Measurements from ENCODE around the gene CRACDL. TPM values are rescaled to one million over a fixed set of nuclear protein-coding genes. Genes with fewer than 3 reads are reported as not detected.
A peak's percentile ranks its signal among the peaks of the same experiment; 100 is the strongest.

Gene CRACDL
- total and polyA plus RNA-seq, 3 experiments from 2014 or later: 0.22 to 1.2 (median 0.27) TPM

- POLR2A ChIA-PET: interaction anchor here (0.5 kb wide), 1 partner anchor 239 kb away, joined by 6 read pairs; no protein-coding TSS in a partner anchor
- no peaks in the 10 kb centered on the region for H3K9me3 Mint-ChIP-seq
- Histone ChIP-seq H3K4me3 (ENCODE audit: low read length) (no peak overlapping the region), H3K4me1 (ENCODE audit: insufficient read depth, low read length) (peaks cover 18% of the 10 kb centered on the region), H3K27ac (ENCODE audit: low read depth, low read length) (no peak overlapping the region), H3K27me3 (ENCODE audit: insufficient read depth, low read length, poor library complexity, severe bottlenecking) (peaks cover 5% of the 10 kb centered on the region), H3K9me3 (ENCODE audit: low read length) (no peaks in the 10 kb centered on the region), H3K36me3 (ENCODE audit: insufficient read depth, low read length) (no peaks in the 10 kb centered on the region)
- peak in 2 of 5 donors; percentile 28 to 30 for DNase-seq
- H3K27me3 Mint-ChIP-seq: peaks cover 28 to 68% of the 10 kb centered on the region in 2 donors
- H3K27ac Mint-ChIP-seq: peak overlapping the region in 2 of 8 donors; percentile 7 to 46
- CTCF ChIA-PET: no interaction called here
- no peaks in the 10 kb centered on the region for H3K36me3 Mint-ChIP-seq
- peaks cover 34 to 41% (median 40%) of the 10 kb centered on the region in 3 donors for H3K4me1 Mint-ChIP-seq
- H3K4me3 Mint-ChIP-seq: peak overlapping the region in 5 of 7 donors; percentile 4 to 49 (median 29)
Measured at GRCh38 chr2:98911376-98912154, 24.5 kb downstream of the CRACDL start.

- Mint-ChIP-seq H3K27me3 (peaks cover 28 to 66% of the 10 kb centered on the region in 2 donors), H3K4me3 (peak overlapping the region in 3 of 7 donors; percentile 4 to 36 (median 29)), H3K9me3 (no peaks in the 10 kb centered on the region), H3K4me1 (peaks cover 34 to 41% (median 40%) of the 10 kb centered on the region in 3 donors), H3K27ac (no peak overlapping the region), H3K36me3 (no peaks in the 10 kb centered on the region)
- ChIA-PET POLR2A (interaction anchor here (0.5 kb wide), 1 partner anchor 239 kb away, joined by 6 read pairs; no protein-coding TSS in a partner anchor), CTCF (no interaction called here)
- Histone ChIP-seq H3K27me3 (ENCODE audit: insufficient read depth, low read length, poor library complexity, severe bottlenecking) (peaks cover 5% of the 10 kb centered on the region), H3K9me3 (ENCODE audit: low read length) (no peaks in the 10 kb centered on the region), H3K4me1 (ENCODE audit: insufficient read depth, low read length) (peaks cover 18% of the 10 kb centered on the region), H3K4me3 (ENCODE audit: low read length) (no peak overlapping the region), H3K36me3 (ENCODE audit: insufficient read depth, low read length) (no peaks in the 10 kb centered on the region), H3K27ac (ENCODE audit: low read depth, low read length) (no peak overlapping the region)
- no peak for DNase-seq
Measured at GRCh38 chr2:98911126-98911375, 25.0 kb downstream of the CRACDL start.

- ChIA-PET CTCF (no interaction called here), POLR2A (interaction anchor here (0.5 kb wide), 1 partner anchor 240 kb away, joined by 6 read pairs; no protein-coding TSS in a partner anchor)
- Mint-ChIP-seq H3K4me1 (peaks cover 34 to 41% (median 40%) of the 10 kb centered on the region in 3 donors), H3K36me3 (no peaks in the 10 kb centered on the region), H3K9me3 (no peaks in the 10 kb centered on the region), H3K27ac (no peak overlapping the region), H3K4me3 (peak overlapping the region in 2 of 7 donors; percentile 7 to 41), H3K27me3 (peaks cover 28 to 61% of the 10 kb centered on the region in 2 donors)
- Histone ChIP-seq H3K27me3 (ENCODE audit: insufficient read depth, low read length, poor library complexity, severe bottlenecking) (peaks cover 5% of the 10 kb centered on the region), H3K4me3 (ENCODE audit: low read length) (no peak overlapping the region), H3K4me1 (ENCODE audit: insufficient read depth, low read length) (peaks cover 18% of the 10 kb centered on the region), H3K9me3 (ENCODE audit: low read length) (no peaks in the 10 kb centered on the region), H3K27ac (ENCODE audit: low read depth, low read length) (no peak overlapping the region), H3K36me3 (ENCODE audit: insufficient read depth, low read length) (no peaks in the 10 kb centered on the region)
- DNase-seq: no peak
Measured at GRCh38 chr2:98910349-98911125, 25.5 kb downstream of the CRACDL start.

- no peaks in the 10 kb centered on the region for H3K36me3 ChIP-seq (ENCODE audit: insufficient read depth, low read length)
- H3K27ac Mint-ChIP-seq: no peak overlapping the region
- H3K4me1 ChIP-seq (ENCODE audit: insufficient read depth, low read length): peaks cover 18% of the 10 kb centered on the region
- no peak for DNase-seq
- H3K4me3 ChIP-seq (ENCODE audit: low read length): no peak overlapping the region
- POLR2A ChIA-PET: no interaction called here
- peaks cover 5% of the 10 kb centered on the region for H3K27me3 ChIP-seq (ENCODE audit: insufficient read depth, low read length, poor library complexity, severe bottlenecking)
- H3K9me3 Mint-ChIP-seq: no peaks in the 10 kb centered on the region
- H3K27ac ChIP-seq (ENCODE audit: low read depth, low read length): no peak overlapping the region
- H3K27me3 Mint-ChIP-seq: peaks cover 24 to 53% of the 10 kb centered on the region in 2 donors
- CTCF ChIA-PET: interaction anchor here (1.3 kb wide), 1 partner anchor 11 kb away, joined by 4 read pairs; no protein-coding TSS in a partner anchor
- H3K4me3 Mint-ChIP-seq: no peak overlapping the region
- H3K9me3 ChIP-seq (ENCODE audit: low read length): no peaks in the 10 kb centered on the region
- no peaks in the 10 kb centered on the region for H3K36me3 Mint-ChIP-seq
- peaks cover 34 to 41% (median 40%) of the 10 kb centered on the region in 3 donors for H3K4me1 Mint-ChIP-seq
Measured at GRCh38 chr2:98909317-98910211, 26.5 kb downstream of the CRACDL start.

- Mint-ChIP-seq H3K36me3 (no peaks in the 10 kb centered on the region), H3K9me3 (no peaks in the 10 kb centered on the region), H3K27me3 (peaks cover 24 to 53% of the 10 kb centered on the region in 2 donors), H3K4me3 (no peak overlapping the region), H3K4me1 (peaks cover 34 to 41% (median 40%) of the 10 kb centered on the region in 3 donors), H3K27ac (no peak overlapping the region)
- ChIA-PET CTCF (interaction anchor here (1.3 kb wide), 1 partner anchor 11 kb away, joined by 4 read pairs; no protein-coding TSS in a partner anchor), POLR2A (no interaction called here)
- peaks cover 18% of the 10 kb centered on the region for H3K4me1 ChIP-seq (ENCODE audit: insufficient read depth, low read length)
- no peak overlapping the region for H3K4me3 ChIP-seq (ENCODE audit: low read length)
- H3K36me3 ChIP-seq (ENCODE audit: insufficient read depth, low read length): no peaks in the 10 kb centered on the region
- no peak overlapping the region for H3K27ac ChIP-seq (ENCODE audit: low read depth, low read length)
- H3K9me3 ChIP-seq (ENCODE audit: low read length): no peaks in the 10 kb centered on the region
- peaks cover 5% of the 10 kb centered on the region for H3K27me3 ChIP-seq (ENCODE audit: insufficient read depth, low read length, poor library complexity, severe bottlenecking)
- no peak for DNase-seq
Measured at GRCh38 chr2:98908931-98909316, 27.1 kb downstream of the CRACDL start.

- Histone ChIP-seq H3K36me3 (ENCODE audit: insufficient read depth, low read length) (no peaks in the 10 kb centered on the region), H3K9me3 (ENCODE audit: low read length) (no peaks in the 10 kb centered on the region), H3K27ac (ENCODE audit: low read depth, low read length) (no peak overlapping the region), H3K27me3 (ENCODE audit: insufficient read depth, low read length, poor library complexity, severe bottlenecking) (peaks cover 5% of the 10 kb centered on the region), H3K4me3 (ENCODE audit: low read length) (no peak overlapping the region), H3K4me1 (ENCODE audit: insufficient read depth, low read length) (peaks cover 18% of the 10 kb centered on the region)
- POLR2A ChIA-PET: interaction anchor here (0.5 kb wide), 1 partner anchor 50 kb away, joined by 7 read pairs; no protein-coding TSS in a partner anchor
- no peak for DNase-seq
- no peak overlapping the region for H3K4me3 Mint-ChIP-seq
- peak overlapping the region in 1 of 8 donors; percentile 5 for H3K27ac Mint-ChIP-seq
- no peaks in the 10 kb centered on the region for H3K9me3 Mint-ChIP-seq
- H3K27me3 Mint-ChIP-seq: peaks cover 18 to 50% of the 10 kb centered on the region in 2 donors
- no peaks in the 10 kb centered on the region for H3K36me3 Mint-ChIP-seq
- CTCF ChIA-PET: interaction anchor here (1.3 kb wide), 1 partner anchor 12 kb away, joined by 4 read pairs; no protein-coding TSS in a partner anchor
- H3K4me1 Mint-ChIP-seq: peaks cover 31 to 40% (median 39%) of the 10 kb centered on the region in 3 donors
Measured at GRCh38 chr2:98907966-98908905, 27.8 kb downstream of the CRACDL start.

GRCh38 chr2:98907385-98907784 lies 28.6 kb downstream of the CRACDL start:
- DNase-seq: no peak
- Mint-ChIP-seq H3K9me3 (no peaks in the 10 kb centered on the region), H3K4me1 (peaks cover 24 to 32% (median 31%) of the 10 kb centered on the region in 3 donors), H3K36me3 (no peaks in the 10 kb centered on the region), H3K27me3 (peaks cover 16 to 44% of the 10 kb centered on the region in 2 donors), H3K27ac (no peak overlapping the region), H3K4me3 (no peak overlapping the region)
- Histone ChIP-seq H3K4me1 (ENCODE audit: insufficient read depth, low read length) (peaks cover 14% of the 10 kb centered on the region), H3K36me3 (ENCODE audit: insufficient read depth, low read length) (no peaks in the 10 kb centered on the region), H3K27me3 (ENCODE audit: insufficient read depth, low read length, poor library complexity, severe bottlenecking) (peaks cover 5% of the 10 kb centered on the region), H3K4me3 (ENCODE audit: low read length) (no peak overlapping the region), H3K27ac (ENCODE audit: low read depth, low read length) (no peak overlapping the region), H3K9me3 (ENCODE audit: low read length) (no peaks in the 10 kb centered on the region)
- POLR2A ChIA-PET: interaction anchor here (0.5 kb wide), 1 partner anchor 49 kb away, joined by 7 read pairs; no protein-coding TSS in a partner anchor
- CTCF ChIA-PET: no interaction called here
